Activated T-cell treated with anti-CD3 and anti-CD28 coated beads, Interleukin-2, amount 50 U/mL, for 48 hours (primary cell): ENCODE data around the gene CACNA1C.

ENCODE experiments used
- DNase-seq, 2 experiments: peaks; one replicate each; pipeline ENCODE4 v3.0.0-alpha.2; 2020

CACNA1C gene

DNA sequence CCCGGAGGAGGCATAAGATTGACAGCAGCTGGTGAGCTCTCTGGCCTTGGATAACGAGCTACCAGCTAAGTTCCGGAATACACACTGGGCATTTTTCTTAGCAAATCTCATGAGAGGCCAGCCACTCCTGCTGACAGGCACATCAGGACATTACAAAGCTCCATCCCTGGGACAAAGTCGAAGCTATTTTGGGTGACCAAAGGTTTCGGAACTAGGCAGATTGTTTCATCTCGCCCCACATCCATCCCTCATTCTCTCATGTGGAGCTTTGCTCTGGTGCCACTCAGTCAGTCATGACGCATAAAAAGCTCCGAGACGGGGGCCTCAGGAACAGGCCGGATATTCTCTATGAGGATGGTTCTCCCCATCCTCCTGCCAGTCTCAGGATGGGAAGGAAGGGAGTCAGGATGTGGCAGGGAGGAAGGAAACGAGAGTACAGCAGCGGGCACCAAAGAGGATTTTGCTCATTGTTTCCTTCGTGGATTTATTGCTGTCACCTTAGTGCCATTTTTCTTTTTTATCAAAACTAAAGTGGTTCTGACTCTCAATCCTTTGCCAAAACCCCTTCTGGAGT is 488.9 kb downstream of the CACNA1C start:
- no peak for DNase-seq

DNA sequence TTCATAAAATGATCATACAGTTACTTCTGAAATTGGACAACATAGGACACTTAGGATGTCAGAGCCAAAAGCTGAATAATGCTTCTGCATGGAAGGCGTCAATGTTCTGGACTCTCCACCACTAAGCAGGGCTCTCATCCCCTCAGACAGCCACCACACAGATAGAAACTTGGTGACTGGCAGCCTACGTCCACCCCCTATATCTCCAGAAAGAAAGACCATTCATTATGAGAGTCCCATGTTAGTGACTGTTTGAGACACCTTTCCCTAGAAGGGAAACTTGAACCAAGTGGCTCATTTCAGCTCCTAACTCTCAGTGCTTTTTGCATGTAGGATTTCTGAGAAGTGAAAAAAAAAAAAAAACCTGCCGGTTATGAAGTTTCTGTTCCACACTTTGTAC is 491.0 kb downstream of the CACNA1C start:
- DNase-seq, result peak; percentile 20 to 25

DNA sequence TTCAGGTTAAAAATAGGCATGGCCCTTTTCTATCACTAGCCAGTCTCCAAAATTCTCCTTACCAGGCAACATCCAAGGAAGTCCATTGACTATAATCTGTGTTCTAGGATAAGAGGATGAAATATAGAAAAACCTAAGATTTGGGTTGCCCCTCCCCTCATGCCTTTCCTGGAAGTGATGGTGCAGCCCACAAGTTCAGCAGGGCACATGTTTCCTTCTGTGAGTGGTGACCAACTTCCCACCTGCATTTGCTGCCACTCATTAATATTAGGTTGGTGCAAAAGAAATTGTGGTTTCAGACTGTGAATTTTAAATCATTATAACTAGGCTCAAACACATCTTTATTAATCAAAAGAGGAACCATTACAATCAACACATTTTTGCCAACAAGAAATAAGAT is 491.4 kb downstream of the CACNA1C start:
- no peak for DNase-seq

DNA sequence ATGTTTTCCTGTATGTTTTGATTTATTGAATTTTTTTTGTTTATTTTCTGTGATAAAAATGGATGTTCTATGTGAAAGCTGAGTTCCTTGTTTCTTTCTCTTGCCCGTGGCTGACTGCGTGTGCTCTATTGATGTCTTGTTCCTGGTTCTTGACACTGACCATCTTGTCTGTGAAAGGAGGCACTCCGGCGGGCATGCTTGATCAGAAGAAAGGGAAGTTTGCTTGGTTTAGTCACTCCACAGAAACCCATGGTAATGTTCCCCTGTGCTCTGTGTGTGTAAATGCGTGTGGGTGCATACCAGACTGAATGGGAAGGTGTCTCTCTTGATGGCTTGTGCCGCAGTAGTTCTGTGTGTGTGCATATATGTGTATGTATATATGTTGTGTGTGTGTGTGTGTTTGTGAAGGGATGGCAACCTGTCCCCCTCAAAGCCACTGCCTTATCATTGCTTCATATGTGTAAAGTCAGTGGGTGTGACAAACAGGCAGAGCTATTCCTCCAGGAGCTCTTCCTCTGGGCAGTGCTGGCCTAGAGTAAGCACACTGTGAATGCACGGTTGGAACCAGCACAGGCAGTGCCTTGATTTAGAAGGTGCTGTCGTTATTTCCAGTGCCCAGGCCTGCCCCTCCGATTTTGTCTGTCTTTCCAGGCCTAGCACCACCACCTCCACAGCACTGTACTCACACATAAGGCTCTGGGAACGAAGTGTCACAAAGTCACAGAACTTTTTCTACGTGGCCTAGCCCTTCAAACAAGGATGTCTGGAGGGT is 494.7 kb downstream of the CACNA1C start:
- DNase-seq, result no peak

DNA sequence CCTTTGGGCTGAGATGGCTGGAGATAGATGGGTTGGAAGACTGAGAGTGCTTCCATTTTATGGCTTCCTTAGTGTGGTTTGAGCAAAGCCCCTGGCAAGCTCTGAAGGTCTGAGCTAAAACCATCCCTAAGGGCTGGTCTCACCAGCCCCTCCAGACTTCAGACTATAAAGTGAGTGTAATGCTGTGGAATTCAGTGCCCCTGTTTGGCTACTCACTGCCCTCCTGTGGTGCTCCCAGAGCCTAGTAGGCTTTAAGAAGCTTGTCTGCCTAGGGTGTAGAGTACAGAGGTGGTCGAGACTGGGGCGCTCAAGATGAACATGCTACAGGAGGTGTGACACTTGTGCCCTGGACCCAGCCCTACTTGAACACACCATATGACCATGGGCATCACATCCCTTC is 495.3 kb downstream of the CACNA1C start:
- DNase-seq, result no peak

DNA sequence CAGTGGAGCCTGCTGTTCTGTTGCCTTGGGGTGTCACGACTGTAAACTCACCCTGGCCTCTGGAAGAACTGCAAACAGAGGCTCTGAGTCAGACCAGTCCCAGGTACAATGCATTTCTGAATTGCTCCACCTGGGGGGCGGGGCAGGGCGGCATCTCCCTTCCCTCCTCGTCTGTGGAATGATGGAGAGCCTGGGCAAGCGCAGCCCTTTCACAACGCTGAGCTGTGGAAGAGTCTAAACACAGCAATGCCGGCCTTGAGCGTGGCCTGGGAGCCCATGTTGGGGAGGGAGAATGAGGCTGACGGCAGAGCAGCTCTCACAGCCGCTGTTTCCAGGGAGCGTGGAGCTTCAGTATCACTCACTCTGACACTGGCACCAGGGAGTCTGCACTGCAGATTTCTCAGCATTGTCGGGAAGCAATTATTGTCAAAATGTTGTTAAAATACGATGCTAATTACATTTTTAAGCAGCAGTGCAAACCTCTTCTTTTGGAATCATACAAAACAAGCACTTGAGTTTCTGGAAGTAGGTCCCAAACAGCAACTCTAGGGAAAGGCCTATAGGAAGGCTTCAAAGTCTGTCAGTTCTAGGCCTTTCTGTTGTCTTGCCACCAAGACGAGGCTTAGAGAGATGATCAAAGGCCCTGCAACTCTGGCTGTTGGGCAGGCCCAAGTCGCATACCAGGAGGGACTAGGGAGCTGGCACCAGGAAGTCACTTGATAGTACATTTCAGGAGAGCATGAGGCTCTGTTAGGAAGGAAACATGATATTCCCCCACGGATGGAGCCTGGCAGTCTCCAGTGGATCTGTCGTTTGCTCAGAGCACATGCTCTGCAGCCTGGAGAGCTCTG is 498.0 kb downstream of the CACNA1C start:
- DNase-seq, result no peak

DNA sequence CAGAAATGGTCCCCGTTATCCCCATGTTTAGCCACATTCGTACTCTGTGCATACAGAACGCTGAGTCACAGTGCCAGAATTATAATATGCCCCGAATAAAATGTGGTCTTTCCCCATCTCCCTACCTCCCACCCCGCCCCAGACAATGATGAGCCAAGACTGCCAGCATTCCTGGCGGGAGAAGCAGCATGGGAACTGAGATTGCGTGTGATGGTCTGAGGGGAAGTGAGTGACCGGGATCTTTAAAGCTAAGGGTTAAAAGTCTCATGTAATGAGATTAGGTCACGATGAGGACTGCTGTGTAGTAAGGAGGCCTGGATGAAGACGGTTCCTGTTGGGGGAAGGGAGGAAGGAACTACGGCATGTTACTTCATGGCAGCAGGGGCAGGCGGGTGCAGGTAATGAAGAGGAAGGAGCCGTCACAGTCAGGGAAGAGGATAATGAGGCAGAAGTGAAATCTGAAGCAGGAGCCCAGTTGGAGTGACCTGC is 498.7 kb downstream of the CACNA1C start:
- no peak for DNase-seq

DNA sequence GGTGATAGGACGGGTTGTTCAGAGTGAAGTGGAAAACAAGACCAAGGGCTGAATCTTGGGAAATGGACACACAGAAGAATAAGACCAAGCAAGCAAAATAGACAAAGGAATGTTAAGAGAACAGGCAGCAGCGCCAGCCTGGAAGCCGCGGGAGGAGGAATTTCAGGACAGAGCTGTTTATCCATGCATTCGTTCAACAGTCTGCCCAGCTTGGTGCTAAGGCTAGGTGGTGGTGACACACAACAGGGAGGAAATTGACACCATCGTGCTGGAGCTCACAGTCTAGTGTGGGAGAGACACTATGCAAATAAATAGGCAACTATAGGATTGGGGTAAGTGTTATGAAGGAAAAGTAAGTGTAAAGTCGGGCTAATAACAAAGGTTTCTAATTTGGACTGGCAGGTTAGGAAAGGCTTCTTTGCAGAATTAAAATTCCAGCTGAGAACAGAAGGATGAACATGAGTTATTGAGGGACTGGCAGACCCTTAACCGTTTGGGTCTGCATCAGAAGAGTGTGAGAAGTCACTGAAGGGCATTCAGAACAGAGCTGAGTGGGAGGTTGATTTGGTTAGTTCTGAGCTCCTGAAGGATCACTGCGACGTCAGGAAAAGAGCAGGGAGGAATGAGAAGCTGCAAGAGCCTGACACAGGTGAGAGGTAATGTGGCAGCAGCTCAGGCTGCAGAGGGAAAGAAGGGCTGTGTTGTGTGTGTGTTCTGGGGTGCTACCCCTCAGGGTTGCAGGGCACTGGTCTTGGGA is 499.4 kb downstream of the CACNA1C start:
- DNase-seq, result no peak

DNA sequence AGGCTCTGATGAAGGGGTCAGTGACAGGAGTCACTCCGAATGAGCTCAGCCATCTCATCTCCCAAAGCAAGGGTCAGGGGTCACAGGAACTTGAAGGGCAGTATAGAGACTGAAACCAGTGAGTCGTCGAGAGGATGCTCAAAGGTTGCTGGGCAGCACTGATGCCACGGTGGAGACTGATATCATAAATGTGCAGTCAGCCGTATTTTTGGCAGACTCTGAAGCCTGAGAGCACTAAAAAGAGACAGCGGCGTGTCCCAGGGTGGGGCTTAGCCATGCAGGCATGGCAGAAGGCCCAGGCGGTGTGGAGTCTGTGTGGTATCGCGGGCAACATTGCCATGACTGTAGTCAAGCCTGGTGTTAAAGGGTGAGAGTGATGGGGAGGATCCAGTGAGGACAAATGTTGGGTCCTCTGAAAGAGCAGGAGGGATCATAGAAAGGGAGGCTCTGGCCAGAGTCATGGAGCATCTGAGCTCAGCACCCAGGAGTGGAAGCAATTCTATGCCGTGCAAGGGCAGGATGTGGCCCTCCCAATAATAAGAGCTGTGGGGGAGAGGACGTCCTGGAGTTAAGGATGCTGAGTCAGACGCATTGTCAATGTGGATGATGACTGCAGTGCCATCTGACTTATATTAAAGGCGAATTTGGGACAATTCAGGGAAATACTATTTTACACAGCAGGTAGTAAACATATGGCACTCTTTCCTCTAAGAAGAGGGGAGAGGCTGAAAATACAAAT is 500.8 kb downstream of the CACNA1C start:
- DNase-seq, result no peak

DNA sequence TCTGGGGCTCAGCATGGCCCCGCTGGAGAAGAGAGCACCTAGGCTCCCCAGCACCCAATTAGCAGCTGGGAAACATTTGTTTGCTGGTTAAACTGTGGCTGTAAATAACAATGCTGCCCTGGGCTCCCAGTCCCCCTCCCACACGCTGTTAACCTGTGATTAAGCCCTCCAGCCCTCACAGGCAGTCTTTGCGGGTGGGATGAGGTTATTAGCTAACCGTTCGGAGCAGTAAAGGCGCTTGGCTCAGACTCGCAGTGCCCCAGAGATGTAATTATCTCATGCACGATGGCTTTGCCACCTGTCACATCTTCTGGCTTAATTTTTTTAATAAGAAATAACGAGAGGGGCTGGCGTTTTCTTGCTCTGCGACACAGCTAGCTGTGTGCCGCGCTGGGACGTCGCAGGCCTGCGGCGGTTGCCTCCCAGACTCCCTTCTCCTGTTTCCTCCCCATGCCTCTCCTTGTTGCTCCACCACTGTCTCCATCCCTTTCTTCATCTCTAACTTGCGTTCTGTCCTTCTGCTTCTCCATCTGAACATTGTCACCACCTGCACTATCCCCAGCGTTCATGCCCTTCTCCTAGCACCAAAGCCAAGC is 502.8 kb downstream of the CACNA1C start:
- no peak for DNase-seq

DNA sequence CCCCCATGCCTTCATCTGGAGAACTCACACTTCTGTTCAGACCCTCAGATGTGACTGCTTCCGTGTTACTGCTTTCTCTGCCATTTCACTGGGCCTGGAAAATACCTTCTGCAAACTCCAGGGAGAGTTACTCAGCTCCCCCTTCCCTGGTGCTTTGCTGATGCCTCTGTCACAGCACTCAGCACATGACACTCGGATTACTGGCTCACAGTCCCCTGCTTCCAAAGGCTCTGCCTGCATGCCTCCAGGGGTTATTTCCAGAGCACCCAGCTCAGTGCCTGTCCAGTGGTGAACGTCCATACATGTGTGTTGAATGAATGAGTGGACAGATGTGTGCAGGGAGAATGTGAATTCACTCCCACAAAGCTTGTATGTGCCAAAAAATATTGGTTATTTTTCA is 504.8 kb downstream of the CACNA1C start:
- no peak for DNase-seq

DNA sequence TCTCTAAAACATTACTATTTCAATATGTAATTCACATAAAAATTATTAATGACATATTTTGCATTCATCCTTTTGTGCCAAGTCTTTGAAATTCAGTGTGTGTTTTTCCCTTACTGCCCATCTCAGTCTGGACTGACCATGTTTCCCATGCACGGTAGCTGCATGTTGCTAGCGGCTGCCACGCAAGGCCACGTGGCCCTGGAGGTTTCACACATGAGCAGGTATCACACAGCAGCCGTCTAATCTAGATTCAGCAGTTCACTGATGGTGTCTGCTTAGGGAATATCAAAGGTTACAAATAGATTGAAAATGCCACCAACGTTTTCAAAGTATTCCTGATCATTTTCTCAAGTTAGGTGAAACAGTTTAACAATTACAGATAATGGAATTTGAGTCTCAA is 507.1 kb downstream of the CACNA1C start:
- DNase-seq, result no peak

DNA sequence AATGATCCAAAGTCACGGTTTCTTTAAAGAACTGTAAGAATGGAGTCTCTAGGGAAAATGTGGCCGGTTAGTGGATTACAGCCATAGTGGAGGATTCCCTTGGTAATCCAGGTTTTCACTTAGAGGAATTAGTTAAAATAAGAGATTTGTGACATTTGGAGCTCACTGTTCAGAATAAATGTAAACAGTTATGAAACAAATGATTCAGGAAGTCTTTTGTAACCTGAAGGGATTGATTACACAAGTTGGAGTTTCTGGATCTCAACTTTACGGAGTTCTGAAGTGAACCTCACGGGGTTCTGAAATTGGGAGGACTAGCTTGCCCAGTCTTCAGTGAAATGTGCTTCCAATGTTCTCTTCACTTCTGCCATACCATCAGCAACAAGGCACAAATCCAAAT is 507.6 kb downstream of the CACNA1C start:
- no peak for DNase-seq

DNA sequence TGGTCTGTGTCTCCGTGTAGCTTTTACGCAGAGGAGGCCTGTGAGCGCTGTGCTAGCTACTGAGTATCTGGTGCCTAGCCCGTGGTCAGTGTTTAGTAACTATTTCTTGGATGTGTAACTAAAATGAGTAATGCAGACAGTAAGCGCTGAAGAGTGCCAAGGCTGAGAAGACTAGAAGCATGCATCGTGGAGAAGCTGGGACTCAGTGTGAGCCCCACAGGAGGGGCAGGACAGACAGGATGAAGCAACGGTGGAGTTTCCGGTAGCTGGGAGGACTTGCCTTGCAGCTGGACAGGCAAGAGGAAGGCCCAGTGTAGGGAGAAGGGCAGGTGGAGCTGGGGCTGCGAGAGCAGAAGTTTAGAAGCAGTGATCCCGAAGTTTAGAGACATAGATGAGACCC is 508.6 kb downstream of the CACNA1C start:
- DNase-seq, result no peak

DNA sequence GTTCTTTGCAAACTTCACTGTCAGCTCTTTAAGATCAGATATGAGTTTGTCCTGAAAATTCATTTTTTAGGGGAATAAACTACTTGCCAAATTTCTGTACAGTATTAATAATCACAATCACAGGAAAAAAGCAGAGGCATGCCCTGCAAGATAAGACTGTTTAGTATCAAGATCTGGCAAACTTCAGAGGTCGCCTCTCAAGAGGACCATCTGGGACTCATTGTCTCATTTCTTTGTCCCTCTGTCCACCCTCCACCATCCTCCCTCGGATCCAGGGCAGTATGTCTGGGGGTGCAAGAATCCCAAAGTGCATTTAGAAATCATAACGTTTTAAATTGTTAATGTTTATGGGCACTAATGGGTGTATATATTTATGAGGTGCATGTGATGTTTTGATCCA is 509.6 kb downstream of the CACNA1C start:
- DNase-seq, result no peak

DNA sequence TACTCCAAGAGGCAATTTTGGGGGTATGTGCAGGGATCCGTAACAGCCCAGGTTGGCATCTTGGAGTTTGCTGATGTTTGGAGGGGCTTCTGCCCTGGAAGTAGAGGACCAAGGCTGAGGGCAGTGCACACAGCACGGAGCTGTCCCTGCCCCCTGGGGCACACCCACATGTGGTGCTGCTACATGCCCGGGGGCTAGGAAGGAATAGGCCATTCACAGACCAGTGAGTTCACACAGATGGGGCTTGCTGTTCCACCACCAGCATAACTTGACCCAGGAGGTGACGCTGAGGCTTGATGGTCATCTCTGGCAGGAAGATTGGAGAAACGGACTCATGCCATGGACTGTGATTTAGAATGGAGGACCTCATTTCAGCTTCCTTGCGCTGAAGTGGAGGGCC is 510.9 kb downstream of the CACNA1C start:
- DNase-seq, result no peak

DNA sequence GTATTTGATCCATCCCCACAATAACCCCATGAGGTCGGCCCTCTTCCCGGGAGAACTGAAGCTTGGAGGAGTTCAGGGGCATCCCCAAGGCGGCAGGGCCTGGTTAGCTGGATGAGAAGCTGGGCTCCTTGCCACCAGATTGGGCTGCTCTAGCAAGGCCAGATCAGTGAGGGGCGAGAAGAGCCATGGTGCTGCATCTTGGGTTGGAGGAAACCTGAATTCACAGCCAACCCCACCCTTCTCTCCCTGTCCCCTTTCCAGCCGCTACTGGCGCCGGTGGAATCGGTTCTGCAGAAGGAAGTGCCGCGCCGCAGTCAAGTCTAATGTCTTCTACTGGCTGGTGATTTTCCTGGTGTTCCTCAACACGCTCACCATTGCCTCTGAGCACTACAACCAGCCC is 513.4 kb downstream of the CACNA1C start:
- no peak for DNase-seq

DNA sequence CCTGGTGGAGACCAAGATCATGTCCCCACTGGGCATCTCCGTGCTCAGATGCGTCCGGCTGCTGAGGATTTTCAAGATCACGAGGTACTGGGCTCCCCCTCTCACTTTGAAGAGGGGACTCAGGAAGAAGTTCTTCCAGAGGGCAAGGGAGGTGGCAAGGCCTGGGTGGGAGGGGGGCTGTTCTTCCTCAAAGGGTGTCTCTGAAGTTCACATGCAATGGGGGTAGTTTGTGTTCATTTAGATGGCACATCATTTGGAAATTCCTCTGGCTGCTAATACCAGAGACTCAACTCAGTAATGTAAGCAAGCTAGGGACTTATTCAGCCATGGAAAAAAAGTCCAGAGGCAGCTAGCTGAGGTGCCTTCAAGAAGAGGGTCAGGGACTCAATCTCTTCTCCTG is 514.9 kb downstream of the CACNA1C start:
- no peak for DNase-seq

DNA sequence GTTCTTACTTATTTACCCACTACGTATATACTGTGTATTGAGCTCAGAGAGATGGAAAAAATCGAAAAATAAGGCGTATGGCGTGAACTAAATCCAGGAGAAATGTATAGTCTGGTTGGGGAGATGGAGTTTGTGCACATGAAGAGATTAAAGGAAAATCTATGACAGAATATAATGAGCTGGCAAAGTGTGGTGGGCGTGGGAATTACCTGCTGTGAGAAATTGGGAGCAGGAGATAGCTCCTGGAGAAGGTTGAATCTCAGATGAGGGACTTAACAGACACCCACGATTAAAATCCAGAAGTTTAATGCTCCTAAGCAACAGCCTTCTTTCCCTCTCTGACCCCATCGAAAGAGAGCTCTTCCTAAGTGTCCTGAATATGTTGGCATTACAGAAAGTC is 517.8 kb downstream of the CACNA1C start:
- DNase-seq, result no peak

DNA sequence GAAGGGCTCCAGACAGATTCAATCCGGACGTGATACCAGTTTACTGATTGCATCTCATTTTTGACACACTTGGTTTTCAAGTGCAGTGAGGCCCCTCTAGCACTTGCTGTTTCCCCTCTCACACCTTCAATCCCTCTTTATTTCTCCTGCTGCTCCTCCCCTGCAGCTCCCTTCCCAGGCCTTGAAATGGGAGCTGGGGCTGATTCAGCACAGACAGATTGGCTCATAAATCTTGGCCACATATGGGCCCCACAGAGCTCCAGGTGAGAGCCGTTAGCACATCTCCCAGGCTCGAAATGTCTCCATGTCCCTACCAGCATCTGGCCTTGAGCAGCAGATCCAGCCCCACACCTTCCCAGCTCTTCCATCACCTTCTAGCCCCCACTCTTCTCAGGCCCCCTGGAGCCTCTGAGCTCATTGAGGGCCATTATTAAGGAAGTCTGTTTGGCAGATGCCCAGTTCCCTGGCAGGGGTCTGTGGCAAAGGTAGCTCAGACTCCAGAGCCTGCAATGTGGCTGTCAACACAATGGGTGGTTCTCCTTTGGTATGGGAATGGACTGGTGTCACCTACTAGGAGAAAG is 521.7 kb downstream of the CACNA1C start:
- no peak for DNase-seq

DNA sequence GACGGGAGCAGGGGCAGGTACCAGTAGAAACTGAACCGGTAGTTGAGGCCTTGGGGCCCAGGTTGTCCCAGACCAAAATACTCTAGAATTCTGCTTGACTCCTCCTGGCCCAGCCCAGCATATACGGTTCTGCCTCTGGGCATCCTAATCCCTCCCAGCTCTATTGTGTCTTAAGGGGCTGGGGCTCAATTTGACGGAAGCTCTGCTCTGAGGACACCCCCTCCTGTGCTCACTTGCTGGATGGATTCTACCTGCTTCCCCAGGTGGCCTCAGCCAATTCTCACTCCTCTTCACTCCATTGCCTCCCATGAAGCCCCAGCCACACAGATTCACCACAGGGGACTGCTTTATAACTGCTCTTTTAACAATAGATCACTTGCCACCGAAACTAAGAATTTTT is 522.5 kb downstream of the CACNA1C start:
- no peak for DNase-seq

DNA sequence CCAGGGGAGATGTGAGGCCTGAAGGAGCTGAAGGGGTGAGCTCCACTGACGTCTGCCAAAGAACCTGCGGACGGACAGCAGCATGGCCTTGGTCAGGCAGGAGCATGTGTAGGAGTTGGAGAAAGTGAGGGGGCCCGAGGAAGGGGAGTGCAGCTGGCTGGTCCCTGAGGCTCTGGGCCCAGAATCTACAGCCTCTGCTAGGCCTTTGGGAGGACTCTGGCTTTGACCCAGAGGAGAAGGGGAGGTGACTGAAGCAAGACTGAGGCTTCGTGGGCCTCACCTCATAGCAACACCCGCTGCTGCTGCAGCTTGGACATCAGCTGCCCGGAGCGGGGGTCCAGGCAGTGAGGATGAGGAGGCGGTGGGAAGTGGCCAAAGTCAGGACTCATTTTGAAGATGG is 525.4 kb downstream of the CACNA1C start:
- no peak for DNase-seq
